Heart right ventricle (tissue), 16 donors: ENCODE data around the gene LPP. TPM values are rescaled to one million over a fixed set of nuclear protein-coding genes. Genes with fewer than 3 reads are reported as not detected.

ENCODE experiments used
- ATAC-seq, 8 donors: fragments of 200-7000 bp; cut with Tn5 transposase; one replicate each; pipeline ENCODE4 v1.9.1; 2020; ENCODE audit warnings: mild to moderate bottlenecking in 8 of 8, moderate library complexity in 8 of 8, moderate number of reproducible peaks in 1 of 8
- DNase-seq, 2 donors: peaks; one replicate each; pipeline ENCODE4 v3.0.0-alpha.2; 2020
- H3K27ac ChIP-seq, 10 donors: fragments of 200-600 bp; sonication (generic) in 2 of 10; one replicate each; pipeline versions ENCODE4 v1.5.0 to v1.8.0; 2020 to 2022; ENCODE audit warnings: mild to moderate bottlenecking in 3 of 10
- H3K27me3 ChIP-seq, 7 donors: fragments of 200-600 bp; one replicate each; pipeline ENCODE4 v1.8.0; 2021 to 2022; ENCODE audit warnings: mild to moderate bottlenecking in 2 of 7
- H3K36me3 ChIP-seq, 9 donors: fragments of 200-600 bp; sonication (generic) in 1 of 9; one replicate each; pipeline versions ENCODE4 v1.5.0 to v1.8.0; 2020 to 2022; ENCODE audit warnings: mild to moderate bottlenecking in 2 of 9
- H3K4me1 ChIP-seq, 9 donors: fragments of 200-600 bp; sonication (generic) in 1 of 9; one replicate each; pipeline versions ENCODE4 v1.5.0 to v1.8.0; 2020 to 2022; ENCODE audit warnings: mild to moderate bottlenecking in 4 of 9
- H3K4me3 ChIP-seq, 10 donors: fragments of 200-600 bp; sonication (generic) in 2 of 10; one replicate each; pipeline versions ENCODE4 v1.5.0 to v1.8.0; 2020 to 2022; ENCODE audit warnings: mild to moderate bottlenecking in 7 of 10, moderate library complexity in 2 of 10
- H3K9me3 ChIP-seq, 11 donors: fragments of 200-600 bp in 10 of 11; sonication (generic) in 2 of 11; one replicate each; pipeline versions ENCODE4 v1.5.0 to v1.8.0; 2013 to 2022; ENCODE audit warnings: mild to moderate bottlenecking in 2 of 11, control low read depth in 1 of 11, moderate library complexity in 1 of 11
- WGBS, 2 donors: extraction: QIAGEN DNeasy Blood & Tissue Kit; methylation state at CpG; one replicate each; pipeline ENCODE4 v1.1.7; 2013; ENCODE audit warnings: inconsistent platforms in 1 of 2; 5-methylcytosine and 5-hydroxymethylcytosine counted together
- intact Hi-C, 10 donors: fragments of 100-400 bp; cut with DNase I; formaldehyde crosslinking; loops; one replicate each; pipeline versions ENCODE4 v1.11.1 to v1.14.2; 2022
- polyA plus RNA-seq, 2 donors: library from polyadenylated mRNA; stranded (reverse); fragments of 200-250 nt; gene quantifications; one replicate each; pipeline ENCODE4 v1.2.3, GENCODE V29; 2013
- total RNA-seq, 10 donors: library from RNA; stranded (reverse); fragmentation: NEBNext Ultra II Directional in 3 of 10; extraction: Animal tissue kit (Norgen Biotek cat#: 25700) in 3 of 10; gene quantifications; one replicate each; pipeline versions ENCODE4 v1.2.1 to v1.2.4, GENCODE V29; 2021 to 2023
- TF ChIP-seq, protein P1 (sequence below), 9 donors: fragments of 200-600 bp; sonication (generic) in 2 of 9; IDR thresholded peaks; one replicate each; pipeline versions ENCODE4 v1.5.0 to v1.8.0; 2021 to 2022; ENCODE audit warnings: antibody characterized with exemption in 9 of 9, mild to moderate bottlenecking in 5 of 9, moderate library complexity in 1 of 9
- donor health status: Arrhythmogenic right ventricular cardiomyopathy.
- donor health status: ischemic (EF 13 %, LVEDD 7.1; RV severe dilation, severe dysfunction).
- donor health status: healthy with polysubstance abuse.
- donor health status: DM: no; HTN: yes; CAD: no.
- donor health status: DM: no; HTN: no; CAD: no.
- donor health status: ischemic (EF 25% LVEDD 6.9; RV normal size, moderate dysfunction).
- donor health status: ischemic (EF 25% LVEDD 5.7; RV mildly dilated, moderate dysfunction).
- donor health status: healthy.
- donor health status: DM: yes; HTN: yes; CAD: no.
- donor health status: Ischemic cardiomyopathy.
- donor health status: ischemic (EF 35%, LVEDD 5.7; RV mildly dilated, moderate dysfunction).
- donor health status: nonischemic (EF 11% LVEDD 7.7; RV severe dilation, severe dysfunction).
- donor health status: DM: yes; HTN: yes; CAD: no.
- donor health status: PGD.
- donor health status: ischemic (EF 29% LVEDD 5.4; RV normal size, mild dysfunction).
- donor health status: nonischemic (EF 23%, LVEDD 6.1; RV moderate dilation, normal function).

LPP gene
- total and polyA plus RNA-seq, 12 donors: 8.5 to 188 (median 140) TPM

DNA sequence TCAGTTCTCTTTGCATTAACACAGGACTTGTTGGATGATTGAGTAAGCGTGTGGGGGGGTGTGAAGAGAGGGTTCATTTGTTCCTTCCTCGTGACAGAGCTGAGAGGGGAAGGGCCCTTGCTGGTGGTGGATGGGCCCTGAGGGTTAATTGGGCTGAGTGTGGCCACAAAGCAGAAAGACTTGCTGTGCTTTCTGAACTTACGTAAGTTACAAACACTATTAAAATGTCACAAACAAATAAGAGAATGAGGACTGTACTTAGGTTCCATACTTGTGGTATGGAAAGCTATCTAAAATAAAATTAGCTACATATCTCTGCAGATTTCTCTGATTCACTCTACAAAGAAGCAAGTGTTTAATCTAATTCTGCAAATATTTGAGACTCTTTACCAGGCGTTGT is 231.3 kb downstream of the LPP start:
- TF ChIP-seq, protein P1, sequence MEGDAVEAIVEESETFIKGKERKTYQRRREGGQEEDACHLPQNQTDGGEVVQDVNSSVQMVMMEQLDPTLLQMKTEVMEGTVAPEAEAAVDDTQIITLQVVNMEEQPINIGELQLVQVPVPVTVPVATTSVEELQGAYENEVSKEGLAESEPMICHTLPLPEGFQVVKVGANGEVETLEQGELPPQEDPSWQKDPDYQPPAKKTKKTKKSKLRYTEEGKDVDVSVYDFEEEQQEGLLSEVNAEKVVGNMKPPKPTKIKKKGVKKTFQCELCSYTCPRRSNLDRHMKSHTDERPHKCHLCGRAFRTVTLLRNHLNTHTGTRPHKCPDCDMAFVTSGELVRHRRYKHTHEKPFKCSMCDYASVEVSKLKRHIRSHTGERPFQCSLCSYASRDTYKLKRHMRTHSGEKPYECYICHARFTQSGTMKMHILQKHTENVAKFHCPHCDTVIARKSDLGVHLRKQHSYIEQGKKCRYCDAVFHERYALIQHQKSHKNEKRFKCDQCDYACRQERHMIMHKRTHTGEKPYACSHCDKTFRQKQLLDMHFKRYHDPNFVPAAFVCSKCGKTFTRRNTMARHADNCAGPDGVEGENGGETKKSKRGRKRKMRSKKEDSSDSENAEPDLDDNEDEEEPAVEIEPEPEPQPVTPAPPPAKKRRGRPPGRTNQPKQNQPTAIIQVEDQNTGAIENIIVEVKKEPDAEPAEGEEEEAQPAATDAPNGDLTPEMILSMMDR (IDR thresholded peaks at IDR 0.05): no peak
- Histone ChIP-seq H3K4me1 (peaks cover 0 to 32% (median 21%) of the 10 kb centered on the region in 9 donors), H3K27ac (peak overlapping the region in 2 of 10 donors; percentile 1 to 58), H3K36me3 (no peaks in the 10 kb centered on the region), H3K27me3 (no peaks in the 10 kb centered on the region), H3K4me3 (no peak overlapping the region), H3K9me3 (no peaks in the 10 kb centered on the region)
- intact Hi-C loops: loop anchor here in 1 of 10 donors (10.0 kb wide), 1 partner anchor 1020 kb away; the partner anchor contains the start of gene RTP4
- DNase-seq (no peak), ATAC-seq (no peak)
- 86 to 89% methylated on average over 4 of the region's 4 CpGs for WGBS, 2 donors

DNA sequence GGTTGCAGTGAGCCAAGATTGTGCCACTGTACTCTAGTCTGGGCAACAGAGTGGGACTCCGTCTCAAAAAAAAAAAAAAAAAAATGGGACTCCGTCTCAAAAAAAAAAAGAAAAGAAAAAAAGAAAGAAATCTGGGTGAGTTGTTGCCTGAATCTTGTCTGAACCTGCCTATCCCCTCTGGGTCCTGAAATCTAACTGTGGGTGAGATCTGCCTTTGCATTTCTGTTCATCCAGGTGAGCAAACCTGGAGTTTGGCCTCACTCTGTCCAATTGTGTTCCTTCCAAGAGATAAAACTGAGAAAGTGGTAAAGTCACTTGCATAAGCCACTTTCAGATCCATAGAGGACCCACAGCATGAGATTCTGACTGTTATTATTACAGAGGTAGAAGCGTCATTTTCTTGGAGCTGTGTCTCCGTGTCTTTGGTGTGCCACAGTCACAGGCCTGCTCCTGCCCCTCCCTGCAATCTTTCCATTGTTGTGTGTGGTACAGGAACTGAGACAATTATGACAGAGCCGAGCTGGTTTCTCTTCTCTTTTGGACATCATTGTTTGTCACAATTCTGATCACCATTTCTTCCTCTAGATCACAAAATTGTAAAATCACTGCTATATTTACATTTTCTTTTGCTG is 235.9 kb downstream of the LPP start:
- Histone ChIP-seq H3K4me3 (no peak overlapping the region), H3K27ac (peak overlapping the region in 7 of 10 donors; percentile 36 to 67 (median 62)), H3K4me1 (peaks cover 0 to 45% (median 37%) of the 10 kb centered on the region in 9 donors), H3K9me3 (no peaks in the 10 kb centered on the region), H3K36me3 (no peaks in the 10 kb centered on the region), H3K27me3 (no peaks in the 10 kb centered on the region)
- DNase-seq (peak in 1 of 2 donors; percentile 56), ATAC-seq (peak; percentile 78 to 93 (median 89))
- WGBS, 2 donors: 48 to 54% methylated on average over 5 of the region's 5 CpGs
- TF ChIP-seq, protein P1 (IDR thresholded peaks at IDR 0.05): no peak
- intact Hi-C loops: loop anchor here in 1 of 10 donors (10.0 kb wide), 3 partner anchors 555 to 1025 kb away; partner anchors contain the start of genes BCL6 and RTP4

DNA sequence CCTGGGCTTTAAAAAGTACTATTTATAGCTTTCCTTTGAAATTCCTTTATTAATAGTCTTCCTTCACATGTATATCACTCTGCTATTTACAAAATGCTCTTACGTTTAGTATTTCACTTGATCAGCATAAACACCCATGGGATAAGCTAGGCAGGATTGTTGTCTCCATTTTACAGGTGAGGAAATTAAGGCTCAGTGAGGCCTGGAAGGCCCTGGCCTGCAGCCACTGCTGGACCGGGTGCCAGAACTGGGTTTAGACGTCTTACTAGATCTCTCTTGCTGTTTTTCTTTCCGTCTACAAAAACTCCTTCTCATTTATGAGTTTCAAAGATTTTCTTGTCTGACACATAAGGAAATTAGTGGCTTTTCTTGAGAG is 236.4 kb downstream of the LPP start:
- 37 to 45% methylated on average over 4 of the region's 4 CpGs for WGBS, 2 donors
- H3K27ac ChIP-seq: peak overlapping the region in 7 of 10 donors; percentile 36 to 67 (median 62)
- ATAC-seq: peak in 3 of 8 donors; percentile 23 to 38 (median 33)
- intact Hi-C loops: loop anchor here in 1 of 10 donors (10.0 kb wide), 2 partner anchors 554 to 646 kb away; partner anchors contain the start of gene BCL6
- no peaks in the 10 kb centered on the region for H3K36me3 ChIP-seq
- DNase-seq: peak in 1 of 2 donors; percentile 30
- no peaks in the 10 kb centered on the region for H3K27me3 ChIP-seq
- no peak overlapping the region for H3K4me3 ChIP-seq
- no peaks in the 10 kb centered on the region for H3K9me3 ChIP-seq
- TF ChIP-seq, protein P1 (IDR thresholded peaks at IDR 0.05): no peak
- H3K4me1 ChIP-seq: peaks cover 0 to 44% (median 37%) of the 10 kb centered on the region in 9 donors

DNA sequence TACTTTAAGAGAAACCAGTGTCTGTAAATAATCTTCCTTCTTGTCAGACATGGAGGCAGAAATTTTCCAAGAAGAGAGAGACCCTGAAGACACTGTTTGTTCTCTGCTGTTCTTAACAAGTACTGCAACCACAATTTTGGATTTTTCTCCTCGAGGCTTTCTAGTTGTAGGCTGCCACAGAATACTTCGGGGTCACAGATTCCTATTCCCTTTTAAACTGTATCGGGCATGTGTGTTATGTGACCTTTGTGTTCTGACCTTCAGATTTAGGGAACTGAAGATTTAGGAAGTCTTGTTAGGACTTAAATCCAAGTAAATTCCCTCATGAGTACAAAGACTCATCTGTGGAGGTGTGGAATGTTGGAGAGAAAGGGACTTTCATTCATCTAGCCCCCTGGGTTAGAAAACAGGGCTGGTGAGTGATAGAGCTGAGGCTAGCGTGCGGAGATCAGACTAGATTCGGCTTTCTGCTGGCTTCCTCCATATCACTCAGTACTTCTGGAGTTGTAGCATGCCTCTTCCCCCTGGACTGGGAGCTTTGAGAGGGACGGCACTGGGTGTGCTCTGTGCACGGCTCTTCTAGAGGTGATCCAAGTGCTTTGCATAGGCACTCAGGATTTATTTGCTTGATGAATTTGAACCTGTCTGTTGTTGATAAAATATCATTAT is 237.0 kb downstream of the LPP start:
- WGBS, 2 donors: 35 to 45% methylated on average over 8 of the region's 8 CpGs
- H3K27me3 ChIP-seq: no peaks in the 10 kb centered on the region
- H3K4me3 ChIP-seq: no peak overlapping the region
- DNase-seq (no peak), ATAC-seq (peak; percentile 32 to 85 (median 64))
- H3K27ac ChIP-seq: peak overlapping the region in 8 of 10 donors; percentile 20 to 67 (median 60)
- intact Hi-C loops: loop anchor here in 1 of 10 donors (10.0 kb wide), 2 partner anchors 554 to 646 kb away; partner anchors contain the start of gene BCL6
- H3K36me3 ChIP-seq: no peaks in the 10 kb centered on the region
- peaks cover 0 to 41% (median 37%) of the 10 kb centered on the region in 9 donors for H3K4me1 ChIP-seq
- TF ChIP-seq, protein P1 (IDR thresholded peaks at IDR 0.05): peak in 1 of 9 donors; percentile 6
- no peaks in the 10 kb centered on the region for H3K9me3 ChIP-seq
